ENCODE measurements around the gene SNX25. TPM values are rescaled to one million over a fixed set of nuclear protein-coding genes. Genes with fewer than 3 reads are reported as not detected.

SNX25 gene
- total and polyA plus RNA-seq, 2 experiments from 2014 or later: 6.9 to 25.0 TPM

DNA sequence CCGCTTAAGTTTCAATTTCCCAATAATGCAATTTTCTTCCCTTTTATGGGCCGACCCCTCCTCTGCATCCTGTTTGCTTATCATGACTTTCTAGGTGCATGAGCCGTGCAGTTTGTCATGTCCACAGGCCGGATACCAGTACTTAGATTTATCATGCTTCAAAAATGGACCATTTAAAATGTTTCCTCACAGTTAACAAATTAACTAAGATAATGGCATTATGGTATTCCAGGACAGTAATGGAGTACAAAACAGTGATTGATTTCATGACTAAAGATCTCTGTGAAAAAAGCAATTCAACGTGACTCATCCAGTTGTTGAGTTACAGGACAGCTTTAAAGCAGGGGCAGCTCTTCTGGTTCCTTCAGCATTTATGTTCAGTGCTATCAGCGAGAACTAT, 23.0 kb downstream of the SNX25 start (continued):
- TF ChIP-seq, protein P1, sequence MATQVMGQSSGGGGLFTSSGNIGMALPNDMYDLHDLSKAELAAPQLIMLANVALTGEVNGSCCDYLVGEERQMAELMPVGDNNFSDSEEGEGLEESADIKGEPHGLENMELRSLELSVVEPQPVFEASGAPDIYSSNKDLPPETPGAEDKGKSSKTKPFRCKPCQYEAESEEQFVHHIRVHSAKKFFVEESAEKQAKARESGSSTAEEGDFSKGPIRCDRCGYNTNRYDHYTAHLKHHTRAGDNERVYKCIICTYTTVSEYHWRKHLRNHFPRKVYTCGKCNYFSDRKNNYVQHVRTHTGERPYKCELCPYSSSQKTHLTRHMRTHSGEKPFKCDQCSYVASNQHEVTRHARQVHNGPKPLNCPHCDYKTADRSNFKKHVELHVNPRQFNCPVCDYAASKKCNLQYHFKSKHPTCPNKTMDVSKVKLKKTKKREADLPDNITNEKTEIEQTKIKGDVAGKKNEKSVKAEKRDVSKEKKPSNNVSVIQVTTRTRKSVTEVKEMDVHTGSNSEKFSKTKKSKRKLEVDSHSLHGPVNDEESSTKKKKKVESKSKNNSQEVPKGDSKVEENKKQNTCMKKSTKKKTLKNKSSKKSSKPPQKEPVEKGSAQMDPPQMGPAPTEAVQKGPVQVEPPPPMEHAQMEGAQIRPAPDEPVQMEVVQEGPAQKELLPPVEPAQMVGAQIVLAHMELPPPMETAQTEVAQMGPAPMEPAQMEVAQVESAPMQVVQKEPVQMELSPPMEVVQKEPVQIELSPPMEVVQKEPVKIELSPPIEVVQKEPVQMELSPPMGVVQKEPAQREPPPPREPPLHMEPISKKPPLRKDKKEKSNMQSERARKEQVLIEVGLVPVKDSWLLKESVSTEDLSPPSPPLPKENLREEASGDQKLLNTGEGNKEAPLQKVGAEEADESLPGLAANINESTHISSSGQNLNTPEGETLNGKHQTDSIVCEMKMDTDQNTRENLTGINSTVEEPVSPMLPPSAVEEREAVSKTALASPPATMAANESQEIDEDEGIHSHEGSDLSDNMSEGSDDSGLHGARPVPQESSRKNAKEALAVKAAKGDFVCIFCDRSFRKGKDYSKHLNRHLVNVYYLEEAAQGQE (IDR thresholded peaks at IDR 0.05; ENCODE audit: unreplicated experiment): no peak

DNA sequence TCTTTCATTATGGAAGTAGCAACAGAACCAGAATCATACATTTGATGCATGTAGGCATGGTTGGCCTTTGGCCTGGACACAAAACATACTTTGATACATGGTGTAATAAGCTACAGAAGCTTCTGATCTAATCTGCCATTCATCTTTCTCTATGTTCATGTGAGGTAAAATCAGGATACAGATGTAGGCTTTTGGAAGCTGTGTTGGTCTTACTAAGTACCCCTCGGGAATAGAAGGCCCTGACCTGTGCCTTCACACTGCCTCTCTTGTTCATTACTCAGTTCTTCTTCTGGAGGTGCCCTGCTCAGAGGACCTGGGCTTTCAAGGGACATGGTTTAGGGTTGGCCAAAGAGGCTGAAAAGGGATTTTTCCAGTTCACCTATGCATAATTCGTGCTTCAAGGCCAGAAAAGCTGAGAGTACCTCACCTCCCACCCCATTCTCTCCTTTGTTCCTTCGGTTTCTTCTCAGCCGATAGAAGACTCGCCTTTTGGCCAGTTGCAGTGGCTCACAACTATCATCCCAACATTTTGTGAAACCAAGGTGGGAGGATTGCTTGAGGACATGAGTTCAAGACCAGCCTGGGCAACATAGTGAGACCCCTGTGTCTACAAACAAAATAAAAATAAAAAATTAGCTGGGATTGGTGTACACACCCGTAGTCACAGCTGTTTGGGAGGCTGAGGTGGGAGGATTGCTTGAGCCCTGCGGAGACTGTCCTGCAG, 25.9 kb downstream of the SNX25 start:
- Mint-ChIP-seq H3K4me3 (no peak overlapping the region), H3K4me1 (no peaks in the 10 kb centered on the region), H3K27me3 (ENCODE audit: insufficient read depth, low read depth, poor library complexity) (no peaks in the 10 kb centered on the region), H3K27ac (no peak overlapping the region), H3K9me3 (peaks cover 20% of the 10 kb centered on the region), H3K36me3 (ENCODE audit: low read depth) (peaks cover 21% of the 10 kb centered on the region; the same call in 2 of the 3 replicates)
- Histone ChIP-seq H3K4me1 (ENCODE audit: insufficient read depth) (no peaks in the 10 kb centered on the region; the same call in 1 of the 2 replicates), H3K27ac (ENCODE audit: low read depth) (no peak overlapping the region), H3K36me3 (ENCODE audit: insufficient read depth) (peaks cover 10% of the 10 kb centered on the region; the same call in 1 of the 2 replicates), H3K9me2 (ENCODE audit: insufficient read depth) (no peaks in the 10 kb centered on the region), H3K4me3 (no peak overlapping the region), H3K27me3 (ENCODE audit: insufficient read depth) (no peaks in the 10 kb centered on the region), H2AFZ (no peak overlapping the region), H3K4me2 (no peak overlapping the region), H3F3A (replicated peaks; ENCODE audit: low read depth) (no peaks in the 10 kb centered on the region), H4K20me1 (replicated peaks; ENCODE audit: insufficient read depth) (no peaks in the 10 kb centered on the region), H3K79me2 (replicated peaks; ENCODE audit: insufficient read depth) (peaks cover 67% of the 10 kb centered on the region)
- ATAC-seq: no peak
- DNase-seq (ENCODE audit: low spot score): no peak
- no peak for TF ChIP-seq ZNF331 (CRISPR knock-in tag; IDR thresholded peaks at IDR 0.05; ENCODE audit: low read depth)
- TF ChIP-seq CREB1 (CRISPR knock-in tag; IDR thresholded peaks at IDR 0.05; ENCODE audit: low read depth): no peak
- TF ChIP-seq, protein P2, sequence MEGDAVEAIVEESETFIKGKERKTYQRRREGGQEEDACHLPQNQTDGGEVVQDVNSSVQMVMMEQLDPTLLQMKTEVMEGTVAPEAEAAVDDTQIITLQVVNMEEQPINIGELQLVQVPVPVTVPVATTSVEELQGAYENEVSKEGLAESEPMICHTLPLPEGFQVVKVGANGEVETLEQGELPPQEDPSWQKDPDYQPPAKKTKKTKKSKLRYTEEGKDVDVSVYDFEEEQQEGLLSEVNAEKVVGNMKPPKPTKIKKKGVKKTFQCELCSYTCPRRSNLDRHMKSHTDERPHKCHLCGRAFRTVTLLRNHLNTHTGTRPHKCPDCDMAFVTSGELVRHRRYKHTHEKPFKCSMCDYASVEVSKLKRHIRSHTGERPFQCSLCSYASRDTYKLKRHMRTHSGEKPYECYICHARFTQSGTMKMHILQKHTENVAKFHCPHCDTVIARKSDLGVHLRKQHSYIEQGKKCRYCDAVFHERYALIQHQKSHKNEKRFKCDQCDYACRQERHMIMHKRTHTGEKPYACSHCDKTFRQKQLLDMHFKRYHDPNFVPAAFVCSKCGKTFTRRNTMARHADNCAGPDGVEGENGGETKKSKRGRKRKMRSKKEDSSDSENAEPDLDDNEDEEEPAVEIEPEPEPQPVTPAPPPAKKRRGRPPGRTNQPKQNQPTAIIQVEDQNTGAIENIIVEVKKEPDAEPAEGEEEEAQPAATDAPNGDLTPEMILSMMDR (conservative IDR thresholded peaks at IDR 0.05; ENCODE audit: low read depth in 2 of 2): no peak
- TF ChIP-seq, protein P1 (IDR thresholded peaks at IDR 0.05; ENCODE audit: unreplicated experiment): no peak
- no peak for TF ChIP-seq ZNF114 (CRISPR knock-in tag; IDR thresholded peaks at IDR 0.05)
- no peak for TF ChIP-seq JUNB (IDR thresholded peaks at IDR 0.05; ENCODE audit: unreplicated experiment)
- no peak for TF ChIP-seq STAT1 (IDR thresholded peaks at IDR 0.05; ENCODE audit: unreplicated experiment)
- TF ChIP-seq, protein P3, sequence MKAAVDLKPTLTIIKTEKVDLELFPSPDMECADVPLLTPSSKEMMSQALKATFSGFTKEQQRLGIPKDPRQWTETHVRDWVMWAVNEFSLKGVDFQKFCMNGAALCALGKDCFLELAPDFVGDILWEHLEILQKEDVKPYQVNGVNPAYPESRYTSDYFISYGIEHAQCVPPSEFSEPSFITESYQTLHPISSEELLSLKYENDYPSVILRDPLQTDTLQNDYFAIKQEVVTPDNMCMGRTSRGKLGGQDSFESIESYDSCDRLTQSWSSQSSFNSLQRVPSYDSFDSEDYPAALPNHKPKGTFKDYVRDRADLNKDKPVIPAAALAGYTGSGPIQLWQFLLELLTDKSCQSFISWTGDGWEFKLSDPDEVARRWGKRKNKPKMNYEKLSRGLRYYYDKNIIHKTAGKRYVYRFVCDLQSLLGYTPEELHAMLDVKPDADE (IDR thresholded peaks at IDR 0.05): no peak
- TF ChIP-seq NANOG (IDR thresholded peaks at IDR 0.05; ENCODE audit: borderline replicate concordance): no peak
- TF ChIP-seq EZH2 (IDR thresholded peaks at IDR 0.05; ENCODE audit: low read depth, unreplicated experiment): no peak
- no peak for TF ChIP-seq EZH2phosphoT487 (IDR thresholded peaks at IDR 0.05; ENCODE audit: unreplicated experiment)
- TF ChIP-seq POLR2AphosphoS5 (IDR thresholded peaks at IDR 0.05; ENCODE audit: low read depth): no peak

Measured in GM23338 (cell line).